ENCODE data around the gene PYGL.

PYGL gene

DNA sequence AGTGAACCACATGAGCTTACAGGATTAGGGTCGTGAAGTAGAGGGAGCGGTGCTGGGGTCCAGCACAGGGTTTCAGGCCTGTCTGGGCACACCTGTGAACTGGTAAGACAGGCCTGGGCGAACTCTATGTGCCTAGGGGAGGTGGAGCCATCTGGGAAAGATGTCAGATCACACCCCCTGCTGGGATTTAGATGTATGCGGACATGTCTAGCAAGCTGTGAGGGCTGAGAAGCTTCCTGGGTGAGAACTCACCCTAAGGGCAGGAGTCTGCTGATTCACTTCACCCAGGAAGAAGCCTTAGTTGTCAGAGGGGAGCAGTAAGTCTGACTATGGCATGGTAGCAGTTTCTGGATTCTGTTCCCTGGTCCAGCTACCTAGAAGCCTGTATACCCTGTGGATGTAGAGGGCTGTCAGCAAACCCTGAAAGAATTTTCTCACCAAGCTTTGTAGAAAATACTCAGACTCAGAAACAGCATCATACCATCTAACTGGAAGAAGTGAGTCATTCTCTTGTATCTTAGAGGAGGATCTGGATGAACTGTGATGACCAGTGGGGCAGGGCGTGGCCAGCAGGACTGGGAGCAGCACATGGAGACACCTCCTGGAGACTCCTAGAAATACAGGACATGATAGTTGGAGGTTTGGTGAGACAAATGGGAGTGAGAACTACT is 11.2 kb upstream of the PYGL start:
- H3K4me1 ChIP-seq (ENCODE audit: control insufficient read depth, insufficient read depth, low read length, poor library complexity, severe bottlenecking) = no peaks in the 10 kb centered on the region
- H3K4me3 ChIP-seq (ENCODE audit: insufficient read depth, low read depth, low read length, poor library complexity, severe bottlenecking) = no peak overlapping the region
- H3K27me3 ChIP-seq (replicated peaks; ENCODE audit: control insufficient read depth, insufficient read depth, low read length, poor library complexity, severe bottlenecking) = no peaks in the 10 kb centered on the region
- no peaks in the 10 kb centered on the region for H3K9me3 ChIP-seq (ENCODE audit: control insufficient read depth, low read length)
- no peak overlapping the region for H3K27ac ChIP-seq (ENCODE audit: insufficient read depth, low read length, poor library complexity, severe bottlenecking)
- DNase-seq = no peak
- H3K36me3 ChIP-seq (ENCODE audit: control insufficient read depth, insufficient read depth, low read length) = no peaks in the 10 kb centered on the region

DNA sequence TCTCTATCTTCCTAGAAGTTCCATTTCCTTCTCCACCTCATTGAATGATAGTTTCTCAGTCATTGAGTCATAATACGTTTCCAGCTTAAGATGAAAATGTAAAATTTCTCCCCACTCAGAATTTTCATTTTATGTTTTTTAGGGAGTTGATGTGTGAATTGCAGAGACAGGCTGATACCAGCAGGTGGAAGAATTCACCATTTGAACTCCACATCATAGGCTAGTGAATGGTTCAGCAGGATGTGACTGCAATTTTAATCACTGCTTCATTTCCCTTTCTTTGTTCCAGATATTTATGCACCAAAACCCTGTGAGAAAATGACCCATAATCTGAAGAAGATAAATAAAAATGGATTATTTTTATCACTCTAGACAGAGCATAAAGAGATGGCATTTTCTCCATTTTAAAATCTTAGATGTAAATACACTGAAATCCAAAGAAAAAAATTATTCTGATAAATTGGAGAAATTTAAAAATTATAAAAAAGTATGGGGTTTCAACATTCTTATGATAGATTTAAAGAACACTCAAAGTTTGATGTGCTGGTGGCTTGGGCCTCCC is 10.6 kb upstream of the PYGL start:
- H3K9me3 ChIP-seq (ENCODE audit: control insufficient read depth, low read length) = no peaks in the 10 kb centered on the region
- no peaks in the 10 kb centered on the region for H3K4me1 ChIP-seq (ENCODE audit: control insufficient read depth, insufficient read depth, low read length, poor library complexity, severe bottlenecking)
- no peaks in the 10 kb centered on the region for H3K27me3 ChIP-seq (replicated peaks; ENCODE audit: control insufficient read depth, insufficient read depth, low read length, poor library complexity, severe bottlenecking)
- no peaks in the 10 kb centered on the region for H3K36me3 ChIP-seq (ENCODE audit: control insufficient read depth, insufficient read depth, low read length)
- no peak for DNase-seq
- H3K27ac ChIP-seq (ENCODE audit: insufficient read depth, low read length, poor library complexity, severe bottlenecking) = no peak overlapping the region
- H3K4me3 ChIP-seq (ENCODE audit: insufficient read depth, low read depth, low read length, poor library complexity, severe bottlenecking) = no peak overlapping the region

DNA sequence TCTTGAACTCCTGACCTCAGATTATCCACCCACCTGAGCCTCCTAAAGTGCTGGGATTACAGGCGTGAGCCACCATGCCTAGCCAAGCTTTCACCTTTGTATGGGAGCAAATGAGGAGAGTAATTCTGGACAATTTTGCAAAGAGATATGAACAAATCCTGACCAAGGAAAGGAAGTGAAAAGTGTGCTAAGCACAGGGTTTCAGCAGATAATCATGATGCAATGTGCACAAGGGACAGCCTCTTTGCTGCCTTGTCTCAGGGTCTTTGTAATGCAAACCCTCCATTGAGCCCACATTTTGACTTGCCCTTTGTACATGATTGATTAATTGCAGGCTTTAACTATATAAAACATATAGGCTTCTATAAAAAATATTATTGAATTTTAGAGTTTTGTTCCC is 9.2 kb upstream of the PYGL start:
- Histone ChIP-seq H3K36me3 (ENCODE audit: control insufficient read depth, insufficient read depth, low read length) (no peaks in the 10 kb centered on the region), H3K4me3 (ENCODE audit: insufficient read depth, low read depth, low read length, poor library complexity, severe bottlenecking) (no peak overlapping the region), H3K27ac (ENCODE audit: insufficient read depth, low read length, poor library complexity, severe bottlenecking) (no peak overlapping the region), H3K9me3 (ENCODE audit: control insufficient read depth, low read length) (no peaks in the 10 kb centered on the region), H3K4me1 (ENCODE audit: control insufficient read depth, insufficient read depth, low read length, poor library complexity, severe bottlenecking) (no peaks in the 10 kb centered on the region), H3K27me3 (replicated peaks; ENCODE audit: control insufficient read depth, insufficient read depth, low read length, poor library complexity, severe bottlenecking) (no peaks in the 10 kb centered on the region)
- DNase-seq = no peak

DNA sequence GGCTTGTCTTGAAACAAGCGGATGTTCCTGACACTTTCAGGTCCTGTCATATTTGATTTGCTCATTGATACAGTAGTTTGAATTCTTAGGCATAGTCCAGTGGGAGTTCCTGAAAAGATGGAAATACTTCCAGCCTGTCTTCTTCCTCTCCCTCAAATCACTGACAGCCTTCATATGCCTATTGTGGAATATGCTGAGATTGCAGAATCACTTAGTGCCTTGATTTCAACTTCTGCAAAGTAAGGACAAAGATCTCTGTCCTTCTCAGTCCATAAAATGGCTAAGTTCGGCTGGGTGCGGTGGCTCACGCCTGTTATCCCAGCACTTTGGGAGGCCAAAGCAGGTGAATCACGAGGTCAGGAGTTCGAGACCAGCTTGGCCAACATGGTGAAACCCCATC is 6.7 kb upstream of the PYGL start:
- DNase-seq = no peak
- Histone ChIP-seq H3K27ac (ENCODE audit: insufficient read depth, low read length, poor library complexity, severe bottlenecking) (no peak overlapping the region), H3K4me3 (ENCODE audit: insufficient read depth, low read depth, low read length, poor library complexity, severe bottlenecking) (no peak overlapping the region)

DNA sequence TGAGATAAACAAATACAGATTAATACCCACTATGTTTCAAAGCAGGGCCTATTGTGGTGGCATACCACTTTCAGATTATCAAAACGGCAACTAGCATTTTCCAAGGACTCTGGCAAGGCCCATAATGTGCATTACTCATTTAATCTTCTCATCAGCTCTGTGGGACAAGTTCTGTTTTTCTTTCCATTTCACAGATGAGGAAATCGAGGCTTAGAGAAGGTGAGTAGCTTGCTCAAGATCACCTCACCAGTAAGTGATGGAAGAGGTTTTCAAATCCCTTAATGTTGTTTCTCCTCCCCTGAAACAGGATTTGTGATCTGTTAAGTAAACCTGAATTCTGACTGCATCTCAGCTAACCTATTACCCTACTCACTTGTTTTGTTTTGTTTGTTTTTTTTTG is 3.9 kb upstream of the PYGL start:
- H3K4me1 ChIP-seq (ENCODE audit: control insufficient read depth, insufficient read depth, low read length, poor library complexity, severe bottlenecking) = peaks cover 12% of the 10 kb centered on the region
- no peak overlapping the region for H3K27ac ChIP-seq (ENCODE audit: insufficient read depth, low read length, poor library complexity, severe bottlenecking)
- H3K4me3 ChIP-seq (ENCODE audit: insufficient read depth, low read depth, low read length, poor library complexity, severe bottlenecking) = no peak overlapping the region
- DNase-seq = no peak
- no peaks in the 10 kb centered on the region for H3K9me3 ChIP-seq (ENCODE audit: control insufficient read depth, low read length)
- H3K27me3 ChIP-seq (replicated peaks; ENCODE audit: control insufficient read depth, insufficient read depth, low read length, poor library complexity, severe bottlenecking) = peaks cover 14% of the 10 kb centered on the region
- H3K36me3 ChIP-seq (ENCODE audit: control insufficient read depth, insufficient read depth, low read length) = no peaks in the 10 kb centered on the region

More for the DNA sequence above, 6.7 kb upstream of the PYGL start:
- H3K4me1 ChIP-seq (ENCODE audit: control insufficient read depth, insufficient read depth, low read length, poor library complexity, severe bottlenecking) = no peaks in the 10 kb centered on the region
- no peaks in the 10 kb centered on the region for H3K27me3 ChIP-seq (replicated peaks; ENCODE audit: control insufficient read depth, insufficient read depth, low read length, poor library complexity, severe bottlenecking)
- no peaks in the 10 kb centered on the region for H3K36me3 ChIP-seq (ENCODE audit: control insufficient read depth, insufficient read depth, low read length)
- no peaks in the 10 kb centered on the region for H3K9me3 ChIP-seq (ENCODE audit: control insufficient read depth, low read length)

DNA sequence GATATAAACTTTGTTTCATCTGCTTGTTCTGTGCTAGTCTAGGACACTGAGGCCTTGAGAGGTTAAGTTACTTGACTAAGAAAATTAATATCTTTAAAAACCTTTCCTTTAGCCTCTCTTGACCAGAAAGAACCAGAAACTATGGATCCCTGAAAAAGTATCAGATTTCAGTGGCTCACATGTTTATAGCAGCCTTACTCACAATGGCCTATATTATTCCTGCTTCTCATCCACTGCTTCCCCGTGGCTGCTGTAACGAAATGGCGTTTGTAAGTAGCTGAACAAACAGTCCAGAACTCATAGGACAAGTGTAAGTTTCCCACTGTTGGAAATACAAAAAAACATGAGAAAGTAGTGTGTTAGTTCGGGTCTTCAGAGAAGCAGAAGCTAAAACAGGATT is 3.2 kb upstream of the PYGL start:
- Histone ChIP-seq H3K9me3 (ENCODE audit: control insufficient read depth, low read length) (no peaks in the 10 kb centered on the region), H3K4me3 (ENCODE audit: insufficient read depth, low read depth, low read length, poor library complexity, severe bottlenecking) (no peak overlapping the region), H3K4me1 (ENCODE audit: control insufficient read depth, insufficient read depth, low read length, poor library complexity, severe bottlenecking) (peaks cover 12% of the 10 kb centered on the region), H3K36me3 (ENCODE audit: control insufficient read depth, insufficient read depth, low read length) (no peaks in the 10 kb centered on the region), H3K27me3 (replicated peaks; ENCODE audit: control insufficient read depth, insufficient read depth, low read length, poor library complexity, severe bottlenecking) (peaks cover 16% of the 10 kb centered on the region), H3K27ac (ENCODE audit: insufficient read depth, low read length, poor library complexity, severe bottlenecking) (no peak overlapping the region)
- no peak for DNase-seq

DNA sequence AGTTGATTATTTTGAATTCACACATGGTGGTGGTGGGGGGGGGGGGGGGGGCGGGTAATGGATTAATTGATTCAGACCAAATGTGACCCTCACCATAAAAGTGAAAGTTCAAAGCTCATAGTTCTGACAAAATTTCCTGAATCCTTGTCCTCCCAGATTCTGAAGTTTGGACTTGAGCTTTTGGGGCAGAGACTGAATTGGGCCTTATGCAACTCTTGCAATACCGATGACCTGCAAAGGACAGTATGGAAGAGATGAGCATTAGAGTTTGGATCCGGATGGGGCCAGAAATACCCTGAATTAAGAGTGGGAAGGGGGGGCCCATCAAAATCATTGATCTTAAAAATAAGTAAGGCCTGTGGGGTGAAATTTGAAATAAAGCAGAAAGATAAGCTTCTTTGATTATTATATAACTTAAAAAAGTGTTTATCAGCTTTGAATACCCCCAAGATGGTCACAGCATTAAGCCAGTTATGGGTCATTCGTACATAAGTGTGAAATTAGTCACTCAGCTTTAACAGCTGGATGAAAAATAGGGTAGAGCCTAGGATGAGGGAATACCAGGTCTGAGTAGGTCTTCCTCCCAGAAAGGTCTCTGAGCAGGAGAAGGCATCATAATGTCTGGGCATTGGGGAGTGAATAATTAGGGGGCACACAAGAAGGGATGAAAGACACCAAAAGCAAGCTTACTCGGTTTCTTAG is 2.1 kb upstream of the PYGL start:
- Histone ChIP-seq H3K4me1 (ENCODE audit: control insufficient read depth, insufficient read depth, low read length, poor library complexity, severe bottlenecking) (peaks cover 12% of the 10 kb centered on the region), H3K27ac (ENCODE audit: insufficient read depth, low read length, poor library complexity, severe bottlenecking) (no peak overlapping the region), H3K9me3 (ENCODE audit: control insufficient read depth, low read length) (no peaks in the 10 kb centered on the region), H3K4me3 (ENCODE audit: insufficient read depth, low read depth, low read length, poor library complexity, severe bottlenecking) (no peak overlapping the region), H3K27me3 (replicated peaks; ENCODE audit: control insufficient read depth, insufficient read depth, low read length, poor library complexity, severe bottlenecking) (peaks cover 16% of the 10 kb centered on the region), H3K36me3 (ENCODE audit: control insufficient read depth, insufficient read depth, low read length) (no peaks in the 10 kb centered on the region)
- DNase-seq = no peak

DNA sequence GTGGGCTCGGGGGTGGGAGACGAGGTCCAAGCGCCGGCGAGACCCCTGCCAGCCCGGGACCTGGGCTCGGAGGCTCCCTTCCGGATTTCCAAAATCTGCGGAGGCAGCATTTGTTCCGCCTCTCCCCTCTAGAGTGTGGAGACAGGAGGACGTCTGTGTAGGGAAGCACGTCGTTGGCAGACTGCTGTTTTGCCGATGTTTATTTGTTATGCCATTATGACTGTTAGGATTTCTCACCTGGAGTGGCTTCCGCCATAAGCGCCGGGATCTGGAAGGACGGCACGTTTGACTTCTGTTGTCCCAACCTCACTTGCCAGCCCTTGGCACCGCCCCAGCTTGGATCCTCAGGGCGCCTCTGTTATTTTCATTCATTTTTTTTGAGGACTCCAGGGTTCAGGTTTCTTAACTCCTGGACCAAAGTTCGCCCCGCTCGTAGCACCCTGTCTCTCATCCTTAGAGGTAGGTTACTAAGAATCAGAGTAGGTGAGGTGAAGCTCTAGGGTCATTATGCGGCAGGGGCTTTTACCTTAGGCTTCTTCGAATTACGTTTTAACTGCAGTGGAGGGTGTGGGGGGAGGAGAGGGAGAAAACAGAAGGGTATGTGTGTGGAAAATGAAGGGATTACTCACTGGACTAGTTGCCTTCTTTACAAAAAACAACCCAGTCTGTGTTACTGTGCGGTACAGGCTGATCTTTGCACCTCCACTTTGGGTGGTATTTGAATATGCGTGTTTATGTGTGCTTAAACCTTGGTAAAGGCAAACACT is 547 bp upstream of the PYGL start:
- Histone ChIP-seq H3K4me3 (ENCODE audit: insufficient read depth, low read depth, low read length, poor library complexity, severe bottlenecking) (peak overlapping the region; percentile 73), H3K36me3 (ENCODE audit: control insufficient read depth, insufficient read depth, low read length) (no peaks in the 10 kb centered on the region), H3K9me3 (ENCODE audit: control insufficient read depth, low read length) (no peaks in the 10 kb centered on the region), H3K4me1 (ENCODE audit: control insufficient read depth, insufficient read depth, low read length, poor library complexity, severe bottlenecking) (peaks cover 12% of the 10 kb centered on the region), H3K27ac (ENCODE audit: insufficient read depth, low read length, poor library complexity, severe bottlenecking) (no peak overlapping the region), H3K27me3 (replicated peaks; ENCODE audit: control insufficient read depth, insufficient read depth, low read length, poor library complexity, severe bottlenecking) (peaks cover 20% of the 10 kb centered on the region)
- no peak for DNase-seq

DNA sequence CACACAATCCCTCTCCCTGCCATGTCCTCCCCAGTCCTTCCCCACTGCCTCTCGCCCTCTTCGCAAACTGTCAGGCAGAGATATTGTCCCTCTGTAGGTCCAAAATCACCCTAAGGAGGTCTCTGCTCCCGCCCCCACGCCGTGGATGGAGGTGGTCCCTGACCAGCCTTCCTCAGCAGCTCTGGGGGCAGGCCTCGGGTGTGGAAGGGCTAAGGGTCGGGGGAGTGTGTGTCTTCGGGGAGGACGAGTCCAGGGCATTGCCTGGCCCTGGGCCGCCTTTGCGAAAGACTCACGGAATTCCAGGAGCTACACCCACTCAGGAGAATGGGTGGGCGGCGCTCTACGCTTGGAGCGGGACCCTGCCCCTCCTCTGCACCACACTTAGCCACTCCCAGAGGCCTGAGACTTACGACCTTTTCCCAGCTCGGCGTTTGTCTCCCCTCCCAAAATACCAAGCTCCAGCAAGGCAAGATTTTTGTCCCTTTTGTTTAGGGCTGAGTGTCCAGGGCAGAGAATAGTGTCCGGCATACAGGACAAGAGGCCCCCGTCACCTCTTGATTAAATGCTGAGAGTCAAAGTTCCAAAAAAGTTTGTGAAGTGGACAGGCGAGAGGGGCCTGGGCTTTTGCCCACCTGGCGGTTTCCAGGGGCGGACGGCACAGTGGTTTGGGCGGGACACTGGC is 881 bp downstream of the PYGL start:
- Histone ChIP-seq H3K36me3 (ENCODE audit: control insufficient read depth, insufficient read depth, low read length) (no peaks in the 10 kb centered on the region), H3K4me1 (ENCODE audit: control insufficient read depth, insufficient read depth, low read length, poor library complexity, severe bottlenecking) (peaks cover 12% of the 10 kb centered on the region), H3K27ac (ENCODE audit: insufficient read depth, low read length, poor library complexity, severe bottlenecking) (no peak overlapping the region), H3K4me3 (ENCODE audit: insufficient read depth, low read depth, low read length, poor library complexity, severe bottlenecking) (peak overlapping the region; percentile 73), H3K9me3 (ENCODE audit: control insufficient read depth, low read length) (no peaks in the 10 kb centered on the region), H3K27me3 (replicated peaks; ENCODE audit: control insufficient read depth, insufficient read depth, low read length, poor library complexity, severe bottlenecking) (peaks cover 24% of the 10 kb centered on the region)
- DNase-seq = no peak

Data from effector memory CD4-positive, alpha-beta T cell (primary cell).